Gastroesophageal sphincter (tissue), 3 donors: ENCODE measurements around the gene ANKS1B.

Experiments
- POLR2A ChIP-seq, 2 donors: fragments of 450-650 bp; IDR thresholded peaks; one replicate each; pipeline ENCODE4 v1.6.1; 2017; ENCODE audit warnings: antibody characterized with exemption in 2 of 2, mild to moderate bottlenecking in 2 of 2, moderate library complexity in 1 of 2
- TF ChIP-seq, protein P1 (sequence below), 4 experiments: fragments of 200-600 bp in 2 of 4; fragments of 450-650 bp in 2 of 4; sonication (generic) in 1 of 4; IDR thresholded peaks; one replicate each; pipeline ENCODE4 v1.5.1; 2017 to 2019; ENCODE audit warnings: antibody characterized with exemption in 4 of 4, mild to moderate bottlenecking in 2 of 4, moderate library complexity in 2 of 4

DNA sequence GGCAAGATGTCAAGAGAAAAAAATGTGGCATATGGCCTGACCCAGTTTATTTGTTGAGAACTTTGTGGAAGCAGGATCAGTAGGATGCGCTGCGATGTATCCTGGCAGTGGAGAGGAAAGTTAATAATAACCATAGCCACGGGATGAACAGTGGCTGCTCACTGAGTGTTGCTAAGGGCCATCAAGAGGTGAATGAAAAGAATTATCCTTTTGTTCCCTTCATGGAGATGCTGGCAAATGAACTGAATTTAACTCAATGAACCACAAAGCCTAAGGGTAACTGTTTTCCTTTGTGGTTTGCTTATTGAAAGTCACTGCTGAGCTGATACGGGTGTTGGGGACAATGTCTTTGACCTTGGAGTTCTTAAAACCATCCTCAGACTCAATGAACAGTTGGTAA is 863.2 kb downstream of the ANKS1B start:
- no peak for TF ChIP-seq POLR2A (IDR thresholded peaks at IDR 0.05)
- TF ChIP-seq, protein P1, sequence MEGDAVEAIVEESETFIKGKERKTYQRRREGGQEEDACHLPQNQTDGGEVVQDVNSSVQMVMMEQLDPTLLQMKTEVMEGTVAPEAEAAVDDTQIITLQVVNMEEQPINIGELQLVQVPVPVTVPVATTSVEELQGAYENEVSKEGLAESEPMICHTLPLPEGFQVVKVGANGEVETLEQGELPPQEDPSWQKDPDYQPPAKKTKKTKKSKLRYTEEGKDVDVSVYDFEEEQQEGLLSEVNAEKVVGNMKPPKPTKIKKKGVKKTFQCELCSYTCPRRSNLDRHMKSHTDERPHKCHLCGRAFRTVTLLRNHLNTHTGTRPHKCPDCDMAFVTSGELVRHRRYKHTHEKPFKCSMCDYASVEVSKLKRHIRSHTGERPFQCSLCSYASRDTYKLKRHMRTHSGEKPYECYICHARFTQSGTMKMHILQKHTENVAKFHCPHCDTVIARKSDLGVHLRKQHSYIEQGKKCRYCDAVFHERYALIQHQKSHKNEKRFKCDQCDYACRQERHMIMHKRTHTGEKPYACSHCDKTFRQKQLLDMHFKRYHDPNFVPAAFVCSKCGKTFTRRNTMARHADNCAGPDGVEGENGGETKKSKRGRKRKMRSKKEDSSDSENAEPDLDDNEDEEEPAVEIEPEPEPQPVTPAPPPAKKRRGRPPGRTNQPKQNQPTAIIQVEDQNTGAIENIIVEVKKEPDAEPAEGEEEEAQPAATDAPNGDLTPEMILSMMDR (IDR thresholded peaks at IDR 0.05) = no peak
